SK-N-SH (cell line): ENCODE data around the gene PTGES3. TPM values are rescaled to one million over a fixed set of nuclear protein-coding genes. Genes with fewer than 3 reads are reported as not detected.

ENCODE experiments used
- CTCF ChIA-PET: fragments of 300-600, 350-600 bp; formaldehyde crosslinking; extraction: SDS; loops from one replicate; lab custom pipeline; 2021; lab: Yijun Ruan, JAX
- POLR2A ChIA-PET: fragments of 350-600 bp; sonication (Branson Sonifier 250); formaldehyde crosslinking; extraction: SDS; loops from one replicate; lab custom pipeline; 2020; ENCODE audit warnings: antibody characterized with exemption, inconsistent platforms; lab: Yijun Ruan, JAX
- DNase-seq: peaks from one replicate; pipeline ENCODE4 v3.0.0; 2012
- H2AFZ ChIP-seq: fragments of 200-600 bp; sonication (generic); 2 replicates; pipeline ENCODE4 v1.8.1; 2016; ENCODE audit warnings: antibody characterized with exemption, mild to moderate bottlenecking, low read depth
- H3F3A ChIP-seq: fragments of 200-600 bp; sonication (generic); replicated peaks from 2 replicates; pipeline ENCODE3; 2016; ENCODE audit warnings: antibody characterized with exemption, mild to moderate bottlenecking; ENCODE audit not compliant: insufficient read depth
- H3K27ac ChIP-seq, 2 experiments: fragments of 200-500 bp in 1 of 2; fragments of 200-600 bp in 1 of 2; sonication (Bioruptor generic) in 1 of 2; sonication (generic), shearing (Covaris generic) in 1 of 2; 2 replicates each; pipeline versions ENCODE4 v1.5.1 to v1.6.1; 2014 to 2016; ENCODE audit warnings: low read depth in 2 of 2, inconsistent platforms in 1 of 2, low read length in 1 of 2, mild to moderate bottlenecking in 1 of 2, mixed read lengths in 1 of 2
- H3K27me3 ChIP-seq: fragments of 200-600 bp; sonication (generic), shearing (Covaris generic); 2 replicates; pipeline ENCODE4 v1.6.1; 2016; ENCODE audit warnings: mixed run types; ENCODE audit not compliant: insufficient read depth
- H3K36me3 ChIP-seq, 2 experiments: fragments of 200-500 bp in 1 of 2; fragments of 200-600 bp in 1 of 2; sonication (Bioruptor generic) in 1 of 2; sonication (generic) in 1 of 2; replicated peaks in 1 of 2; 2 replicates each; pipeline versions ENCODE3 to v1.5.1; 2014 to 2016; ENCODE audit warnings: low read length in 1 of 2, mild to moderate bottlenecking in 1 of 2; ENCODE audit not compliant: insufficient read depth in 2 of 2, control insufficient read depth in 1 of 2
- H3K4me1 ChIP-seq, 2 experiments: fragments of 200-500 bp in 1 of 2; fragments of 200-600 bp in 1 of 2; sonication (Bioruptor generic) in 1 of 2; sonication (generic), shearing (Covaris generic) in 1 of 2; 2 replicates each; pipeline versions ENCODE4 v1.5.1 to v1.6.1; 2014 to 2016; ENCODE audit warnings: low read depth in 1 of 2, low read length in 1 of 2, mixed run types in 1 of 2; ENCODE audit not compliant: insufficient read depth in 2 of 2, control insufficient read depth in 1 of 2
- H3K4me2 ChIP-seq: fragments of 200-600 bp; sonication (generic), shearing (Covaris generic); 2 replicates; pipeline ENCODE4 v1.6.1; 2017; ENCODE audit warnings: mixed run types
- H3K4me3 ChIP-seq, 2 experiments: fragments of 200-500 bp in 1 of 2; fragments of 200-600 bp in 1 of 2; sonication (Bioruptor generic) in 1 of 2; sonication (generic), shearing (Covaris generic) in 1 of 2; 2 replicates each; pipeline versions ENCODE4 v1.5.1 to v1.8.1; 2014 to 2016; ENCODE audit warnings: low read depth in 2 of 2, inconsistent platforms in 1 of 2, low read length in 1 of 2, mild to moderate bottlenecking in 1 of 2, mixed read lengths in 1 of 2, moderate library complexity in 1 of 2
- H3K79me2 ChIP-seq: fragments of 200-600 bp; sonication (generic); 2 replicates; pipeline ENCODE4 v1.8.1; 2017; ENCODE audit warnings: mild to moderate bottlenecking; ENCODE audit not compliant: insufficient read depth
- H3K9ac ChIP-seq: fragments of 200-600 bp; sonication (generic); 2 replicates; pipeline ENCODE4 v1.6.1; 2017; ENCODE audit warnings: mixed run types
- H3K9me2 ChIP-seq: fragments of 200-600 bp; sonication (generic); 2 replicates; pipeline ENCODE4 v1.6.1; 2017; ENCODE audit warnings: mixed run types
- H3K9me3 ChIP-seq: fragments of 200-600 bp; sonication (generic); 2 replicates; pipeline ENCODE4 v1.6.1; 2017; ENCODE audit warnings: mixed run types, mild to moderate bottlenecking, moderate library complexity
- H4K20me1 ChIP-seq: fragments of 200-600 bp; sonication (generic); 2 replicates; pipeline ENCODE4 v1.6.1; 2017; ENCODE audit warnings: mild to moderate bottlenecking, mixed run types; ENCODE audit not compliant: insufficient read depth
- CTCF ChIP-seq: fragments of 200-600 bp; sonication (generic); IDR thresholded peaks from 2 replicates; pipeline ENCODE4 v1.6.1; 2017; ENCODE audit warnings: antibody characterized with exemption, mild to moderate bottlenecking, moderate library complexity
- GABPA ChIP-seq: IDR thresholded peaks from 2 replicates; pipeline ENCODE4 v1.4.0; 2012; ENCODE audit warnings: low read depth, mild to moderate bottlenecking
- GATA2 ChIP-seq: sonication (generic); formaldehyde crosslinking; IDR thresholded peaks from 2 replicates; pipeline ENCODE4 v1.5.0; 2020; ENCODE audit warnings: mild to moderate bottlenecking, missing genetic modification reagents
- IRF3 ChIP-seq: fragments of 150-350 bp; IDR thresholded peaks from 2 replicates; pipeline ENCODE4 v1.6.1; 2016; ENCODE audit warnings: mild to moderate bottlenecking, low read depth, low read length
- JUND ChIP-seq: IDR thresholded peaks from 2 replicates; pipeline ENCODE4 v1.4.0; 2012
- MAX ChIP-seq: IDR thresholded peaks from 2 replicates; pipeline ENCODE4 v1.4.0; 2012; ENCODE audit warnings: low read depth
- MEF2A ChIP-seq: IDR thresholded peaks from 2 replicates; pipeline ENCODE4 v1.4.0; 2012; ENCODE audit warnings: low read depth, borderline replicate concordance
- NFIC ChIP-seq: IDR thresholded peaks from 2 replicates; pipeline ENCODE4 v1.4.0; 2012; ENCODE audit warnings: borderline replicate concordance
- NRF1 ChIP-seq: IDR thresholded peaks from 2 replicates; pipeline ENCODE4 v1.6.1; 2012; ENCODE audit warnings: low read depth, mild to moderate bottlenecking, low read length
- PBX3 ChIP-seq: IDR thresholded peaks from 2 replicates; pipeline ENCODE4; 2012
- POLR2AphosphoS5 ChIP-seq: IDR thresholded peaks from 2 replicates; pipeline ENCODE4 v1.6.1; 2012; ENCODE audit warnings: low read depth, low read length
- RCOR1 ChIP-seq: fragments of 150-350 bp; IDR thresholded peaks from 2 replicates; pipeline ENCODE4 v1.6.1; 2017; ENCODE audit warnings: antibody characterized with exemption, low read length
- RFX5 ChIP-seq: IDR thresholded peaks from 2 replicates; pipeline ENCODE4 v1.6.1; 2012; ENCODE audit warnings: mild to moderate bottlenecking, improper control_type of control experiment, low read length
- SIN3A ChIP-seq: IDR thresholded peaks from 2 replicates; pipeline ENCODE4 v1.6.1; 2012; ENCODE audit warnings: low read depth, mild to moderate bottlenecking, low read length, moderate library complexity, borderline replicate concordance
- TCF12 ChIP-seq: IDR thresholded peaks from 2 replicates; pipeline ENCODE4 v1.4.0; 2012
- USF1 ChIP-seq: IDR thresholded peaks from 2 replicates; pipeline ENCODE4 v1.4.0; 2012; ENCODE audit warnings: low read depth, borderline replicate concordance
- ZBTB33 ChIP-seq: IDR thresholded peaks from 2 replicates; pipeline ENCODE4 v1.4.0; 2012; ENCODE audit warnings: low read depth, borderline replicate concordance
- WGBS: methylation state at CpG from one replicate; pipeline ENCODE4 v1.1.6; 2017; ENCODE audit warnings: low lambda C conversion rate; 5-methylcytosine and 5-hydroxymethylcytosine counted together
- polyA plus RNA-seq, 3 experiments: library from polyadenylated mRNA; depleted of rRNA; stranded (reverse); fragments of >200 nt; gene quantifications; 2 replicates each; pipeline ENCODE4 v1.2.3, GENCODE V29; 2012

The PTGES3 gene
- polyA plus RNA-seq, 1 of the 3 experiments (the other 2 are of a cell fraction) = 38.9 TPM

- no peaks in the 10 kb centered on the region for H3K9me2 ChIP-seq
- 95% methylated on average over 4 of the region's 4 CpGs for WGBS
- H3K27ac ChIP-seq = no peak overlapping the region
- DNase-seq = no peak
- peaks cover 47% of the 10 kb centered on the region for H4K20me1 ChIP-seq
- H3F3A ChIP-seq = peaks cover 14% of the 10 kb centered on the region
- H3K4me3 ChIP-seq = no peak overlapping the region
- H2AFZ ChIP-seq = no peak overlapping the region
- no peak overlapping the region for H3K9ac ChIP-seq
- H3K9me3 ChIP-seq = no peaks in the 10 kb centered on the region
- ChIA-PET POLR2A (interaction anchor here (0.6 kb wide), 1 partner anchor 73 kb away, joined by 3 read pairs; no protein-coding TSS in a partner anchor), CTCF (interaction anchor here (1.3 kb wide), 1 partner anchor 157 kb away, joined by 3 read pairs; no protein-coding TSS in a partner anchor)
- H3K4me2 ChIP-seq = no peak overlapping the region
- no peaks in the 10 kb centered on the region for H3K4me1 ChIP-seq
- H3K27me3 ChIP-seq = no peaks in the 10 kb centered on the region
- peaks cover 38 to 66% of the 10 kb centered on the region in 2 experiments for H3K36me3 ChIP-seq
- H3K79me2 ChIP-seq = peaks cover 99% of the 10 kb centered on the region
- TF ChIP-seq MEF2A = no peak
- no peak for TF ChIP-seq RFX5
- TF ChIP-seq USF1 = no peak
- no peak for TF ChIP-seq TCF12
- no peak for TF ChIP-seq NFIC
- TF ChIP-seq PBX3 = no peak
- no peak for TF ChIP-seq SIN3A
- TF ChIP-seq JUND = no peak
- no peak for TF ChIP-seq POLR2AphosphoS5
- TF ChIP-seq IRF3 = no peak
- TF ChIP-seq MAX = no peak
- TF ChIP-seq RCOR1 = no peak
- TF ChIP-seq CTCF = no peak
- no peak for TF ChIP-seq GATA2 (CRISPR knock-in tag)
Observed at GRCh38 chr12:56670836-56671235, 17.2 kb downstream of the PTGES3 start.

GRCh38 chr12:56668197-56668457, 20.0 kb downstream of the PTGES3 start:
- CTCF ChIA-PET = interaction anchor here (1.0 to 1.1 kb wide), 2 partner anchors 31 to 920 kb away, joined by 3 read pairs; no protein-coding TSS in a partner anchor
- H4K20me1 ChIP-seq = peaks cover 24% of the 10 kb centered on the region
- DNase-seq = no peak
- no peaks in the 10 kb centered on the region for H3K4me1 ChIP-seq
- H3F3A ChIP-seq = peaks cover 23% of the 10 kb centered on the region
- 97% methylated on average over 2 of the region's 2 CpGs for WGBS
- H3K27ac ChIP-seq = no peak overlapping the region
- no peak overlapping the region for H2AFZ ChIP-seq
- no peaks in the 10 kb centered on the region for H3K27me3 ChIP-seq
- H3K9me2 ChIP-seq = no peaks in the 10 kb centered on the region
- POLR2A ChIA-PET = no interaction called here
- H3K9ac ChIP-seq = no peak overlapping the region
- H3K4me2 ChIP-seq = no peak overlapping the region
- no peaks in the 10 kb centered on the region for H3K9me3 ChIP-seq
- peaks cover 57 to 85% of the 10 kb centered on the region in 2 experiments for H3K36me3 ChIP-seq
- H3K4me3 ChIP-seq = no peak overlapping the region
- H3K79me2 ChIP-seq = peaks cover 82% of the 10 kb centered on the region
- TF ChIP-seq NRF1 (no peak), ZBTB33 (no peak), GABPA (no peak), GATA2 (CRISPR knock-in tag) (no peak), PBX3 (no peak)
